Caco-2 (cell line): ENCODE results near the gene TEX12. TPM values are rescaled to one million over a fixed set of nuclear protein-coding genes. Genes with fewer than 3 reads are reported as not detected.

Experiments used
- BruUV-seq: library from RNA; stranded (reverse); fragments of 400-500 nt; replicated peaks from 2 replicates; lab custom pipeline; 2021; lab: Mats Ljungman, UMichigan
- CTCF ChIA-PET: fragments of 300-600 bp; sonication (Branson Sonifier 250); formaldehyde crosslinking; loops from one replicate; lab custom pipeline; 2022; ENCODE audit warnings: antibody characterized with exemption; lab: Charles Lee
- POLR2A ChIA-PET: fragments of 300-600 bp; sonication (Branson Sonifier 250); formaldehyde crosslinking; loops from one replicate; lab custom pipeline; 2022; ENCODE audit warnings: antibody characterized with exemption; lab: Charles Lee
- DNase-seq, 2 experiments: peaks; one replicate each; pipeline versions ENCODE4 v3.0.0 to v3.0.0-alpha.2; 2020 to 2022
- H3K27me3 ChIP-seq: replicated peaks from 2 replicates; pipeline ENCODE4 v1.6.0; 2011; ENCODE audit warnings: low read length; ENCODE audit not compliant: control insufficient read depth, insufficient read depth
- H3K36me3 ChIP-seq: 2 replicates; pipeline ENCODE4 v1.5.1; 2011; ENCODE audit warnings: low read length; ENCODE audit not compliant: control insufficient read depth, insufficient read depth
- H3K4me1 ChIP-seq: fragments of 250-450 bp; sonication (Bioruptor Pico); 2 replicates; pipeline ENCODE4 v1.5.1; 2020; ENCODE audit warnings: mild to moderate bottlenecking
- H3K4me3 ChIP-seq: 2 replicates; pipeline ENCODE4 v1.5.1; 2011; ENCODE audit warnings: low read depth, mild to moderate bottlenecking, control low read depth, low read length
- H3K9me3 ChIP-seq: fragments of 250-450 bp; sonication (Bioruptor Pico); 2 replicates; pipeline ENCODE4 v1.5.1; 2020; ENCODE audit warnings: mild to moderate bottlenecking, moderate library complexity
- H3K27ac Mint-ChIP-seq: one replicate; pipeline ENCODE4 v1.8.0; 2022; ENCODE audit warnings: mixed read lengths; ENCODE audit not compliant: unreplicated experiment
- H3K27me3 Mint-ChIP-seq: one replicate; pipeline ENCODE4 v1.8.0; 2022; ENCODE audit warnings: mixed read lengths; ENCODE audit not compliant: insufficient read depth, unreplicated experiment
- H3K36me3 Mint-ChIP-seq: one replicate; pipeline ENCODE4 v1.8.0; 2022; ENCODE audit warnings: mild to moderate bottlenecking, mixed read lengths; ENCODE audit not compliant: insufficient read depth, unreplicated experiment
- H3K4me1 Mint-ChIP-seq: one replicate; pipeline ENCODE4 v1.8.0; 2022; ENCODE audit warnings: low read depth, mixed read lengths; ENCODE audit not compliant: unreplicated experiment
- H3K4me3 Mint-ChIP-seq: one replicate; pipeline ENCODE4 v1.8.0; 2022; ENCODE audit warnings: mild to moderate bottlenecking, moderate library complexity, mixed read lengths; ENCODE audit not compliant: unreplicated experiment
- H3K9me3 Mint-ChIP-seq: one replicate; pipeline ENCODE4 v1.8.0; 2022; ENCODE audit warnings: mixed read lengths; ENCODE audit not compliant: unreplicated experiment
- CTCF ChIP-seq, 2 experiments: fragments of 200-600 bp in 1 of 2; IDR thresholded peaks; 1 replicate in 1 of 2; 2 replicates in 1 of 2; pipeline versions ENCODE4 v1.5.1 to v1.8.0; 2011 to 2022; ENCODE audit warnings: antibody characterized with exemption in 1 of 2, control low read depth in 1 of 2, inconsistent platforms in 1 of 2, low read depth in 1 of 2, low read length in 1 of 2, mild to moderate bottlenecking in 1 of 2, moderate library complexity in 1 of 2; ENCODE audit not compliant: insufficient read depth in 1 of 2, severe bottlenecking in 1 of 2, unreplicated experiment in 1 of 2
- intact Hi-C: fragments of 100-400 bp; cut with micrococcal nuclease; formaldehyde crosslinking; loops from one replicate; pipeline ENCODE4 v1.10.0; 2022; ENCODE audit not compliant: unreplicated experiment
- total RNA-seq: library from RNA; stranded (reverse); gene quantifications from 2 replicates; pipeline ENCODE4 v1.2.3, GENCODE V29; 2022

The TEX12 gene
- total RNA-seq, 1 experiment from 2014 or later, result not detected

- H3K36me3 Mint-ChIP-seq, result peaks cover 11% of the 10 kb centered on the region
- Histone ChIP-seq H3K36me3 (no peaks in the 10 kb centered on the region), H3K4me3 (no peak overlapping the region), H3K27me3 (no peaks in the 10 kb centered on the region), H3K4me1 (no peaks in the 10 kb centered on the region), H3K9me3 (peaks cover 12% of the 10 kb centered on the region)
- ChIA-PET POLR2A (no interaction called here), CTCF (no interaction called here)
- peaks cover 3% of the 10 kb centered on the region for H3K27me3 Mint-ChIP-seq
- H3K9me3 Mint-ChIP-seq, result peaks cover 9% of the 10 kb centered on the region
- no peak for DNase-seq
- H3K4me3 Mint-ChIP-seq, result no peak overlapping the region
- BruUV-seq, result no TSS peak
- intact Hi-C loops, result no loop called here
- TF ChIP-seq CTCF (IDR thresholded peaks at IDR 0.05; ENCODE audit: insufficient read depth in 1 of 2, low read depth in 1 of 2, low read length in 1 of 2, severe bottlenecking in 1 of 2, unreplicated experiment in 1 of 2), result no peak
- H3K27ac Mint-ChIP-seq, result no peak overlapping the region
- no peaks in the 10 kb centered on the region for H3K4me1 Mint-ChIP-seq
Measured at GRCh38 chr11:112143597-112143996, 23.6 kb upstream of the TEX12 start.

- BruUV-seq, result no TSS peak
- Histone ChIP-seq H3K9me3 (no peaks in the 10 kb centered on the region), H3K4me3 (no peak overlapping the region), H3K36me3 (no peaks in the 10 kb centered on the region), H3K27me3 (no peaks in the 10 kb centered on the region), H3K4me1 (no peaks in the 10 kb centered on the region)
- H3K27me3 Mint-ChIP-seq, result no peaks in the 10 kb centered on the region
- POLR2A ChIA-PET, result no interaction called here
- intact Hi-C loops, result no loop called here
- TF ChIP-seq CTCF (IDR thresholded peaks at IDR 0.05; ENCODE audit: insufficient read depth in 1 of 2, low read depth in 1 of 2, low read length in 1 of 2, severe bottlenecking in 1 of 2, unreplicated experiment in 1 of 2), result no peak
- no peak for DNase-seq
- no peaks in the 10 kb centered on the region for H3K9me3 Mint-ChIP-seq
- CTCF ChIA-PET, result no interaction called here
- no peak overlapping the region for H3K4me3 Mint-ChIP-seq
- no peak overlapping the region for H3K27ac Mint-ChIP-seq
- H3K36me3 Mint-ChIP-seq, result no peaks in the 10 kb centered on the region
- H3K4me1 Mint-ChIP-seq, result no peaks in the 10 kb centered on the region
Measured at GRCh38 chr11:112150517-112150916, 16.7 kb upstream of the TEX12 start.

GRCh38 chr11:112156153-112156955 is 10.8 kb upstream of the TEX12 start:
- H3K36me3 ChIP-seq, result no peaks in the 10 kb centered on the region
- ChIA-PET CTCF (interaction anchor here (1.1 kb wide), 1 partner anchor 43 kb away, joined by 3 read pairs; no protein-coding TSS in a partner anchor), POLR2A (interaction anchor here (0.9 kb wide), 1 partner anchor 20 kb away, joined by 3 read pairs; no protein-coding TSS in a partner anchor)
- H3K4me3 Mint-ChIP-seq, result no peak overlapping the region
- H3K4me1 Mint-ChIP-seq, result peaks cover 7% of the 10 kb centered on the region
- H3K4me1 ChIP-seq, result peaks cover 13% of the 10 kb centered on the region
- H3K4me3 ChIP-seq, result no peak overlapping the region
- BruUV-seq, result no TSS peak
- H3K27ac Mint-ChIP-seq, result no peak overlapping the region
- intact Hi-C loops, result no loop called here
- peaks cover 6% of the 10 kb centered on the region for H3K36me3 Mint-ChIP-seq
- H3K27me3 ChIP-seq, result no peaks in the 10 kb centered on the region
- H3K27me3 Mint-ChIP-seq, result no peaks in the 10 kb centered on the region
- DNase-seq, result no peak
- H3K9me3 Mint-ChIP-seq, result no peaks in the 10 kb centered on the region
- TF ChIP-seq CTCF (IDR thresholded peaks at IDR 0.05; ENCODE audit: insufficient read depth in 1 of 2, low read depth in 1 of 2, low read length in 1 of 2, severe bottlenecking in 1 of 2, unreplicated experiment in 1 of 2), result no peak
- H3K9me3 ChIP-seq, result no peaks in the 10 kb centered on the region
